GM23338 (cell line): ENCODE results near the gene LIME1. TPM values are rescaled to one million over a fixed set of nuclear protein-coding genes. Genes with fewer than 3 reads are reported as not detected.

ENCODE experiments used
- ATAC-seq: fragments of 200-7000 bp; cut with Tn5 transposase; 3 replicates; pipeline ENCODE4 v1.9.1; 2020
- DNase-seq: peaks from one replicate; pipeline ENCODE4 v3.0.0-alpha.2; 2015; ENCODE audit warnings: low spot score
- H2AFZ ChIP-seq: fragments of 200-600 bp; sonication (generic); 2 replicates; pipeline ENCODE4 v1.8.0; 2016; ENCODE audit warnings: antibody characterized with exemption, mild to moderate bottlenecking, moderate library complexity
- H3F3A ChIP-seq: fragments of 200-600 bp; sonication (generic); replicated peaks from 2 replicates; pipeline ENCODE4 v1.8.0; 2017; ENCODE audit warnings: antibody characterized with exemption, mixed run types, low read depth
- H3K27ac ChIP-seq: fragments of 200-600 bp; sonication (generic); 2 replicates; pipeline ENCODE4 v1.6.1; 2016; ENCODE audit warnings: low read depth
- H3K27me3 ChIP-seq: fragments of 200-600 bp; sonication (generic); 2 replicates; pipeline ENCODE4 v1.8.0; 2016; ENCODE audit warnings: mild to moderate bottlenecking, mixed run types, moderate library complexity; ENCODE audit not compliant: insufficient read depth
- H3K36me3 ChIP-seq: fragments of 200-600 bp; sonication (generic); 2 replicates; pipeline ENCODE4 v1.8.0; 2016; ENCODE audit warnings: mild to moderate bottlenecking; ENCODE audit not compliant: insufficient read depth
- H3K4me1 ChIP-seq: fragments of 200-600 bp; sonication (generic); 2 replicates; pipeline ENCODE4 v1.8.0; 2016; ENCODE audit warnings: mild to moderate bottlenecking, moderate library complexity; ENCODE audit not compliant: insufficient read depth
- H3K4me2 ChIP-seq: fragments of 200-600 bp; sonication (generic); 2 replicates; pipeline ENCODE4 v1.7.1; 2017; ENCODE audit warnings: mixed run types
- H3K4me3 ChIP-seq: fragments of 200-600 bp; sonication (generic); 2 replicates; pipeline ENCODE4 v1.6.1; 2016; ENCODE audit warnings: mixed run types
- H3K79me2 ChIP-seq: fragments of 200-600 bp; sonication (generic); replicated peaks from 2 replicates; pipeline ENCODE4 v1.8.0; 2017; ENCODE audit warnings: mild to moderate bottlenecking; ENCODE audit not compliant: insufficient read depth
- H3K9me2 ChIP-seq: fragments of 200-600 bp; sonication (generic); 2 replicates; pipeline ENCODE4 v1.8.0; 2017; ENCODE audit not compliant: insufficient read depth
- H4K20me1 ChIP-seq: fragments of 200-600 bp; sonication (generic); replicated peaks from 2 replicates; pipeline ENCODE4 v1.8.0; 2017; ENCODE audit warnings: mild to moderate bottlenecking; ENCODE audit not compliant: insufficient read depth
- H3K27ac Mint-ChIP-seq: 2 replicates; pipeline ENCODE4 v1.8.0; 2020; ENCODE audit warnings: inconsistent platforms, mild to moderate bottlenecking, moderate library complexity, mixed read lengths
- H3K27me3 Mint-ChIP-seq: 3 replicates; pipeline ENCODE4 v1.8.0; 2022; ENCODE audit warnings: low read depth, mild to moderate bottlenecking, moderate library complexity, mixed read lengths, inconsistent platforms; ENCODE audit not compliant: insufficient read depth, poor library complexity
- H3K36me3 Mint-ChIP-seq: 3 replicates; pipeline ENCODE4 v1.8.0; 2021; ENCODE audit warnings: low read depth, mild to moderate bottlenecking, inconsistent platforms, moderate library complexity, mixed read lengths
- H3K4me1 Mint-ChIP-seq: 3 replicates; pipeline ENCODE4 v1.8.0; 2020; ENCODE audit warnings: mild to moderate bottlenecking, inconsistent platforms, mixed read lengths
- H3K4me3 Mint-ChIP-seq: 3 replicates; pipeline ENCODE4 v1.8.0; 2021; ENCODE audit warnings: moderate library complexity, mild to moderate bottlenecking, inconsistent platforms, mixed read lengths
- H3K9me3 Mint-ChIP-seq: 3 replicates; pipeline ENCODE4 v1.8.0; 2020; ENCODE audit warnings: moderate library complexity, mild to moderate bottlenecking, inconsistent platforms, mixed read lengths
- CREB1 ChIP-seq: fragments of 250-450 bp; sonication (Bioruptor Pico); IDR thresholded peaks from 2 replicates; pipeline ENCODE4 v1.5.0; 2020; ENCODE audit warnings: low read depth, mild to moderate bottlenecking, moderate library complexity
- EZH2 ChIP-seq: fragments of 200-600 bp; sonication (generic); IDR thresholded peaks from one replicate; pipeline ENCODE4 v1.8.0; 2017; ENCODE audit warnings: antibody characterized with exemption, mild to moderate bottlenecking, low read depth; ENCODE audit not compliant: unreplicated experiment
- JUNB ChIP-seq: IDR thresholded peaks from one replicate; pipeline ENCODE4 v1.6.1; 2016; ENCODE audit warnings: antibody characterized with exemption; ENCODE audit not compliant: unreplicated experiment
- NANOG ChIP-seq: IDR thresholded peaks from 2 replicates; pipeline ENCODE4 v1.6.1; 2016; ENCODE audit warnings: antibody characterized with exemption, borderline replicate concordance
- STAT1 ChIP-seq: IDR thresholded peaks from one replicate; pipeline ENCODE4 v1.6.1; 2016; ENCODE audit warnings: antibody characterized with exemption; ENCODE audit not compliant: unreplicated experiment
- ZNF114 ChIP-seq: fragments of 250-450 bp; sonication (Bioruptor Pico); IDR thresholded peaks from 2 replicates; pipeline ENCODE4 v1.5.0; 2020; ENCODE audit warnings: mild to moderate bottlenecking, moderate library complexity
- ZNF331 ChIP-seq: fragments of 250-450 bp; sonication (Bioruptor Pico); IDR thresholded peaks from 2 replicates; pipeline ENCODE4 v1.5.0; 2020; ENCODE audit warnings: low read depth, mild to moderate bottlenecking, moderate library complexity
- ZNF462 ChIP-seq: fragments of 250-450 bp; sonication (Bioruptor Pico); IDR thresholded peaks from 2 replicates; pipeline ENCODE4 v1.5.0; 2020; ENCODE audit warnings: mild to moderate bottlenecking, moderate library complexity
- polyA plus RNA-seq: library from polyadenylated mRNA; unstranded; fragments of >200 nt; fragmentation: Nextera tagmentation; extraction: Ambion mirVana; gene quantifications from 2 replicates; pipeline ENCODE4 v1.2.1, GENCODE V29; 2016
- total RNA-seq: library from RNA; depleted of rRNA; stranded (reverse); fragments of >200 nt; shearing (Covaris generic); gene quantifications from 2 replicates; pipeline ENCODE4 v1.2.3, GENCODE V29; 2014
- TF ChIP-seq, protein P1 (sequence below), 2 experiments: fragments of 200-600 bp in 1 of 2; sonication (generic) in 1 of 2; conservative IDR thresholded peaks; 2 replicates each; pipeline versions ENCODE4 v1.5.1 to v1.6.1; 2016 to 2017; ENCODE audit warnings: antibody characterized with exemption in 2 of 2, low read depth in 2 of 2, mild to moderate bottlenecking in 2 of 2, moderate library complexity in 1 of 2
- TF ChIP-seq, protein P2 (sequence below): IDR thresholded peaks from 2 replicates; pipeline ENCODE4 v1.6.1; 2016; ENCODE audit warnings: antibody characterized with exemption

Gene LIME1
- total and polyA plus RNA-seq, 2 experiments from 2014 or later = 4.7 to 12.2 TPM

DNA sequence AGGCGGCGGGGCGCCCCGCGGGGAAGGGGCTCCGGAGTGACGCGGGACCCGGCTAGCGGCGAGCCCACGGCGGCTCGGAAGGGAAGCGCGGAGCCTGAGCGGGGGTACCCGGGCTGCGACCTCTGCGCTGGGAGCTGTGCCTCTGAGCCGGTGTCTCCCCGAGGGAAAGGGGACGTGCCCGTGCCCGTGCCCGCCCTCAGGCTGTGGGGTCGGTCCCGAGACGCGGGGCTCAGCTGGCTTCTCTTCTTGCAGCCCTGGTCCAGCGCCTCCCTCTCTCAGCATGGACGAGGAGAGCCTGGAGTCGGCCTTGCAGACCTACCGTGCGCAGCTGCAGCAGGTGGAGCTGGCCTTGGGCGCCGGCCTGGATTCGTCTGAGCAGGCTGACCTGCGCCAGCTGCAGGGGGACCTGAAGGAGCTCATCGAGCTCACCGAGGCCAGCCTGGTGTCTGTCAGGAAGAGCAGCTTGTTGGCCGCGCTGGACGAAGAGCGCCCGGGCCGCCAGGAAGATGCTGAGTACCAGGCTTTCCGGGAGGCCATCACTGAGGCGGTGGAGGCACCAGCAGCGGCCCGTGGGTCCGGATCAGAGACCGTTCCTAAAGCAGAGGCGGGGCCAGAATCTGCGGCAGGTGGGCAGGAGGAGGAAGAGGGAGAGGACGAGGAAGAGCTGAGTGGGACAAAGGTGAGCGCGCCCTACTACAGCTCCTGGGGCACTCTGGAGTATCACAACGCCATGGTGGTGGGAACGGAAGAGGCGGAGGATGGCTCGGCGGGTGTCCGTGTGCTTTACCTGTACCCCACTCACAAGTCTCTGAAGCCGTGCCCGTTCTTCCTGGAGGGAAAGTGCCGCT lies 27.9 kb upstream of the LIME1 start:
- Mint-ChIP-seq H3K4me1 (peaks cover 10% of the 10 kb centered on the region), H3K9me3 (no peaks in the 10 kb centered on the region), H3K27ac (no peak overlapping the region), H3K4me3 (peak overlapping the region; percentile 87), H3K36me3 (peaks cover 51% of the 10 kb centered on the region), H3K27me3 (peaks cover 12% of the 10 kb centered on the region)
- peak overlapping the region; percentile 85 for H3K4me3 ChIP-seq
- no peaks in the 10 kb centered on the region; the same call in 1 of the 2 replicates for H3K4me1 ChIP-seq
- DNase-seq = peak; percentile 52
- H3K27ac ChIP-seq = no peak overlapping the region
- H2AFZ ChIP-seq = no peak overlapping the region
- peak; percentile 6 for ATAC-seq
- peaks cover 14% of the 10 kb centered on the region for H4K20me1 ChIP-seq
- peaks cover 58% of the 10 kb centered on the region for H3K79me2 ChIP-seq
- H3K36me3 ChIP-seq = peaks cover 4% of the 10 kb centered on the region; the same call in 1 of the 2 replicates
- no peaks in the 10 kb centered on the region for H3K27me3 ChIP-seq
- no peaks in the 10 kb centered on the region for H3K9me2 ChIP-seq
- TF ChIP-seq EZH2 = no peak
- TF ChIP-seq ZNF462 = no peak
- TF ChIP-seq, protein P1, sequence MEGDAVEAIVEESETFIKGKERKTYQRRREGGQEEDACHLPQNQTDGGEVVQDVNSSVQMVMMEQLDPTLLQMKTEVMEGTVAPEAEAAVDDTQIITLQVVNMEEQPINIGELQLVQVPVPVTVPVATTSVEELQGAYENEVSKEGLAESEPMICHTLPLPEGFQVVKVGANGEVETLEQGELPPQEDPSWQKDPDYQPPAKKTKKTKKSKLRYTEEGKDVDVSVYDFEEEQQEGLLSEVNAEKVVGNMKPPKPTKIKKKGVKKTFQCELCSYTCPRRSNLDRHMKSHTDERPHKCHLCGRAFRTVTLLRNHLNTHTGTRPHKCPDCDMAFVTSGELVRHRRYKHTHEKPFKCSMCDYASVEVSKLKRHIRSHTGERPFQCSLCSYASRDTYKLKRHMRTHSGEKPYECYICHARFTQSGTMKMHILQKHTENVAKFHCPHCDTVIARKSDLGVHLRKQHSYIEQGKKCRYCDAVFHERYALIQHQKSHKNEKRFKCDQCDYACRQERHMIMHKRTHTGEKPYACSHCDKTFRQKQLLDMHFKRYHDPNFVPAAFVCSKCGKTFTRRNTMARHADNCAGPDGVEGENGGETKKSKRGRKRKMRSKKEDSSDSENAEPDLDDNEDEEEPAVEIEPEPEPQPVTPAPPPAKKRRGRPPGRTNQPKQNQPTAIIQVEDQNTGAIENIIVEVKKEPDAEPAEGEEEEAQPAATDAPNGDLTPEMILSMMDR (conservative IDR thresholded peaks at IDR 0.05; ENCODE audit: low read depth in 2 of 2) = no peak
- TF ChIP-seq JUNB = no peak
- TF ChIP-seq, protein P2, sequence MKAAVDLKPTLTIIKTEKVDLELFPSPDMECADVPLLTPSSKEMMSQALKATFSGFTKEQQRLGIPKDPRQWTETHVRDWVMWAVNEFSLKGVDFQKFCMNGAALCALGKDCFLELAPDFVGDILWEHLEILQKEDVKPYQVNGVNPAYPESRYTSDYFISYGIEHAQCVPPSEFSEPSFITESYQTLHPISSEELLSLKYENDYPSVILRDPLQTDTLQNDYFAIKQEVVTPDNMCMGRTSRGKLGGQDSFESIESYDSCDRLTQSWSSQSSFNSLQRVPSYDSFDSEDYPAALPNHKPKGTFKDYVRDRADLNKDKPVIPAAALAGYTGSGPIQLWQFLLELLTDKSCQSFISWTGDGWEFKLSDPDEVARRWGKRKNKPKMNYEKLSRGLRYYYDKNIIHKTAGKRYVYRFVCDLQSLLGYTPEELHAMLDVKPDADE = no peak
- no peak for TF ChIP-seq ZNF114 (CRISPR knock-in tag)
- TF ChIP-seq ZNF331 (CRISPR knock-in tag) = no peak
- TF ChIP-seq CREB1 (CRISPR knock-in tag) = no peak
- TF ChIP-seq STAT1 = no peak
- TF ChIP-seq NANOG = no peak
- H3F3A ChIP-seq = peaks cover 11% of the 10 kb centered on the region; the same call in 1 of the 2 replicates
- peak overlapping the region; percentile 93 for H3K4me2 ChIP-seq
